ENCODE results near the gene MAPKBP1. TPM values are rescaled to one million over a fixed set of nuclear protein-coding genes. Genes with fewer than 3 reads are reported as not detected.

Gene MAPKBP1
- total and polyA plus RNA-seq, 2 of the 13 experiments (the other 11 are each of a cell fraction or from before 2014, with no cell fraction given), result 3.0 to 7.3 TPM

GRCh38 chr15:41795996-41796856 lies 21.9 kb downstream of the MAPKBP1 start (continued):
- TF ChIP-seq HNF4A (CRISPR knock-in tag; IDR thresholded peaks at IDR 0.05) (0 out of 2 replicates have a peak, but pooled peaks have one; percentile 37), HOXA9 (CRISPR knock-in tag; IDR thresholded peaks at IDR 0.05; ENCODE audit: borderline replicate concordance) (no peak), ZNF24 (IDR thresholded peaks at IDR 0.05) (no peak), RNF219 (CRISPR knock-in tag; IDR thresholded peaks at IDR 0.05) (no peak), NR2C2 (CRISPR knock-in tag; IDR thresholded peaks at IDR 0.05; ENCODE audit: borderline replicate concordance) (no peak), ZNF703 (CRISPR knock-in tag; IDR thresholded peaks at IDR 0.05; ENCODE audit: borderline replicate concordance) (no peak), TAF1 (CRISPR knock-in tag; IDR thresholded peaks at IDR 0.05) (no peak), ZNF343 (CRISPR knock-in tag; IDR thresholded peaks at IDR 0.05) (no peak), ZNF652 (CRISPR knock-in tag; IDR thresholded peaks at IDR 0.05; ENCODE audit: borderline replicate concordance, low read depth) (no peak), TERF1 (CRISPR knock-in tag; IDR thresholded peaks at IDR 0.05) (no peak), ZNF414 (CRISPR knock-in tag; IDR thresholded peaks at IDR 0.05) (no peak), MAFF (IDR thresholded peaks at IDR 0.05; ENCODE audit: low read depth, low read length) (peak; percentile 97), SIN3B (IDR thresholded peaks at IDR 0.05; ENCODE audit: low read length) (no peak), RXRA (CRISPR knock-in tag; IDR thresholded peaks at IDR 0.05) (no peak)
- TF ChIP-seq, protein P1, sequence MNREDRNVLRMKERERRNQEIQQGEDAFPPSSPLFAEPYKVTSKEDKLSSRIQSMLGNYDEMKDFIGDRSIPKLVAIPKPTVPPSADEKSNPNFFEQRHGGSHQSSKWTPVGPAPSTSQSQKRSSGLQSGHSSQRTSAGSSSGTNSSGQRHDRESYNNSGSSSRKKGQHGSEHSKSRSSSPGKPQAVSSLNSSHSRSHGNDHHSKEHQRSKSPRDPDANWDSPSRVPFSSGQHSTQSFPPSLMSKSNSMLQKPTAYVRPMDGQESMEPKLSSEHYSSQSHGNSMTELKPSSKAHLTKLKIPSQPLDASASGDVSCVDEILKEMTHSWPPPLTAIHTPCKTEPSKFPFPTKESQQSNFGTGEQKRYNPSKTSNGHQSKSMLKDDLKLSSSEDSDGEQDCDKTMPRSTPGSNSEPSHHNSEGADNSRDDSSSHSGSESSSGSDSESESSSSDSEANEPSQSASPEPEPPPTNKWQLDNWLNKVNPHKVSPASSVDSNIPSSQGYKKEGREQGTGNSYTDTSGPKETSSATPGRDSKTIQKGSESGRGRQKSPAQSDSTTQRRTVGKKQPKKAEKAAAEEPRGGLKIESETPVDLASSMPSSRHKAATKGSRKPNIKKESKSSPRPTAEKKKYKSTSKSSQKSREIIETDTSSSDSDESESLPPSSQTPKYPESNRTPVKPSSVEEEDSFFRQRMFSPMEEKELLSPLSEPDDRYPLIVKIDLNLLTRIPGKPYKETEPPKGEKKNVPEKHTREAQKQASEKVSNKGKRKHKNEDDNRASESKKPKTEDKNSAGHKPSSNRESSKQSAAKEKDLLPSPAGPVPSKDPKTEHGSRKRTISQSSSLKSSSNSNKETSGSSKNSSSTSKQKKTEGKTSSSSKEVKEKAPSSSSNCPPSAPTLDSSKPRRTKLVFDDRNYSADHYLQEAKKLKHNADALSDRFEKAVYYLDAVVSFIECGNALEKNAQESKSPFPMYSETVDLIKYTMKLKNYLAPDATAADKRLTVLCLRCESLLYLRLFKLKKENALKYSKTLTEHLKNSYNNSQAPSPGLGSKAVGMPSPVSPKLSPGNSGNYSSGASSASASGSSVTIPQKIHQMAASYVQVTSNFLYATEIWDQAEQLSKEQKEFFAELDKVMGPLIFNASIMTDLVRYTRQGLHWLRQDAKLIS (CRISPR knock-in tag; IDR thresholded peaks at IDR 0.05), result no peak
- TF ChIP-seq, protein P2, sequence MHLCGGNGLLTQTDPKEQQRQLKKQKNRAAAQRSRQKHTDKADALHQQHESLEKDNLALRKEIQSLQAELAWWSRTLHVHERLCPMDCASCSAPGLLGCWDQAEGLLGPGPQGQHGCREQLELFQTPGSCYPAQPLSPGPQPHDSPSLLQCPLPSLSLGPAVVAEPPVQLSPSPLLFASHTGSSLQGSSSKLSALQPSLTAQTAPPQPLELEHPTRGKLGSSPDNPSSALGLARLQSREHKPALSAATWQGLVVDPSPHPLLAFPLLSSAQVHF (CRISPR knock-in tag; IDR thresholded peaks at IDR 0.05), result no peak
- TF ChIP-seq, protein P3, sequence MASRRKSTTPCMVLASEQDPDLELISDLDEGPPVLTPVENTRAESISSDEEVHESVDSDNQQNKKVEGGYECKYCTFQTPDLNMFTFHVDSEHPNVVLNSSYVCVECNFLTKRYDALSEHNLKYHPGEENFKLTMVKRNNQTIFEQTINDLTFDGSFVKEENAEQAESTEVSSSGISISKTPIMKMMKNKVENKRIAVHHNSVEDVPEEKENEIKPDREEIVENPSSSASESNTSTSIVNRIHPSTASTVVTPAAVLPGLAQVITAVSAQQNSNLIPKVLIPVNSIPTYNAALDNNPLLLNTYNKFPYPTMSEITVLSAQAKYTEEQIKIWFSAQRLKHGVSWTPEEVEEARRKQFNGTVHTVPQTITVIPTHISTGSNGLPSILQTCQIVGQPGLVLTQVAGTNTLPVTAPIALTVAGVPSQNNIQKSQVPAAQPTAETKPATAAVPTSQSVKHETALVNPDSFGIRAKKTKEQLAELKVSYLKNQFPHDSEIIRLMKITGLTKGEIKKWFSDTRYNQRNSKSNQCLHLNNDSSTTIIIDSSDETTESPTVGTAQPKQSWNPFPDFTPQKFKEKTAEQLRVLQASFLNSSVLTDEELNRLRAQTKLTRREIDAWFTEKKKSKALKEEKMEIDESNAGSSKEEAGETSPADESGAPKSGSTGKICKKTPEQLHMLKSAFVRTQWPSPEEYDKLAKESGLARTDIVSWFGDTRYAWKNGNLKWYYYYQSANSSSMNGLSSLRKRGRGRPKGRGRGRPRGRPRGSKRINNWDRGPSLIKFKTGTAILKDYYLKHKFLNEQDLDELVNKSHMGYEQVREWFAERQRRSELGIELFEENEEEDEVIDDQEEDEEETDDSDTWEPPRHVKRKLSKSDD (CRISPR knock-in tag; IDR thresholded peaks at IDR 0.05; ENCODE audit: low read depth), result no peak
